Brain pericyte (primary cell): ENCODE results near the gene POLR3GL.

ENCODE experiments used
- DNase-seq: peaks from one replicate; pipeline ENCODE4 v3.0.0-alpha.2; 2012; ENCODE audit warnings: low read depth, low spot score

Gene POLR3GL

GRCh38 chr1:145974721-145975120 is 10.2 kb downstream of the POLR3GL start:
- no peak for DNase-seq

- no peak for DNase-seq
Observed at GRCh38 chr1:145975216-145975615, 10.7 kb downstream of the POLR3GL start.

GRCh38 chr1:145977016-145977415 is 12.5 kb downstream of the POLR3GL start:
- DNase-seq: no peak

GRCh38 chr1:145977486-145978470 is 13.3 kb downstream of the POLR3GL start:
- DNase-seq: no peak

- DNase-seq: no peak
Observed at GRCh38 chr1:145978471-145978853, 14.0 kb downstream of the POLR3GL start.

- peak; percentile 99 for DNase-seq
Observed at GRCh38 chr1:145978854-145979745, 14.6 kb downstream of the POLR3GL start.

GRCh38 chr1:145979746-145980456 is 15.4 kb downstream of the POLR3GL start:
- no peak for DNase-seq

- no peak for DNase-seq
Observed at GRCh38 chr1:145980457-145980994, 16.0 kb downstream of the POLR3GL start.

GRCh38 chr1:145982010-145982723 is 17.7 kb downstream of the POLR3GL start:
- no peak for DNase-seq

GRCh38 chr1:145983206-145983675 is 18.8 kb downstream of the POLR3GL start:
- DNase-seq: no peak

- DNase-seq: no peak
Observed at GRCh38 chr1:145983960-145984830, 19.7 kb downstream of the POLR3GL start.

- DNase-seq: no peak
Observed at GRCh38 chr1:145985129-145985501, 20.6 kb downstream of the POLR3GL start.

GRCh38 chr1:145985502-145986439 is 21.3 kb downstream of the POLR3GL start:
- DNase-seq: no peak

- DNase-seq: no peak
Observed at GRCh38 chr1:145986551-145986950, 22.1 kb downstream of the POLR3GL start.

GRCh38 chr1:145987926-145988325 is 23.4 kb downstream of the POLR3GL start:
- DNase-seq: no peak

- DNase-seq: no peak
Observed at GRCh38 chr1:145988773-145989172, 24.3 kb downstream of the POLR3GL start.

- DNase-seq: no peak
Observed at GRCh38 chr1:145990249-145990855, 25.9 kb downstream of the POLR3GL start.
